ENCODE results near the gene ITPR3. TPM values are rescaled to one million over a fixed set of nuclear protein-coding genes. Genes with fewer than 3 reads are reported as not detected.

ITPR3 gene
- total RNA-seq, 3 donors from 2014 or later (not counting 1 experiment from before 2014, with no cell fraction given) = 45.5 to 66.7 (median 46.0) TPM

DNA sequence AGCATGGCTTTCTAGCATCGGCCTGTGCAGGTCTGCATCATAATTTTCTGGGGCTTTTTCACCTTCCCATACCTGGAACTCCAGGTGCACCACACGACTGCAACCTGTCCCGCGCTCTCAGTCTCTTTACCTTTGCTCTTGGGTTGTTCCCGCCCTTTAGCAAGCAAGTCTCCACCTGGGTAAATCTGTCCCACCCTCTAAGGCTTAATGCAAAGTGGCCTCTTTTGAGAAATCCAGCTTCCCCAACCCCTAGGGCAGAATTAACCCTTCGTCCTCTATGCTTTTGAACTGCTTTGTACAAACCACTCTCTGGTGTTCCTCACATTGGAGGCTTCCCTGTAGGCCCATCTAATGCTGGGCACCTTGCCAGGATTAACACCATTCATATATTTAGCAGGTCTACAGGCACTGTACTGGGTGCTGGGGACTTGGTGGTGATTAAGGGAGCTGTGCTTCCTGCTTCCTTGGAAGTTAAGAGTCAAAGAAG lies 2.8 kb downstream of the ITPR3 start:
- ATAC-seq (no peak), DNase-seq (no peak)
- Mint-ChIP-seq H3K4me1 (peaks cover 36 to 61% of the 10 kb centered on the region in 2 donors), H3K36me3 (no peaks in the 10 kb centered on the region), H3K27ac (peak overlapping the region; percentile 64 to 94), H3K4me3 (peak overlapping the region; percentile 63), H3K27me3 (ENCODE audit: low read depth in 2 of 2) (no peaks in the 10 kb centered on the region), H3K9me3 (no peaks in the 10 kb centered on the region)
- 95% methylated on average over 6 of the region's 6 CpGs for WGBS (ENCODE audit: insufficient coverage)
- no peak overlapping the region for H3K4me3 ChIP-seq (ENCODE audit: low read length)
- H3K4me1 ChIP-seq (ENCODE audit: control insufficient read depth, insufficient read depth, low read length) = peaks cover 36% of the 10 kb centered on the region
- peaks cover 6% of the 10 kb centered on the region for H3K36me3 ChIP-seq (ENCODE audit: control insufficient read depth, insufficient read depth, low read length)
- H3K27me3 ChIP-seq (ENCODE audit: control insufficient read depth, insufficient read depth, low read length) = no peaks in the 10 kb centered on the region
- TF ChIP-seq, protein P1, sequence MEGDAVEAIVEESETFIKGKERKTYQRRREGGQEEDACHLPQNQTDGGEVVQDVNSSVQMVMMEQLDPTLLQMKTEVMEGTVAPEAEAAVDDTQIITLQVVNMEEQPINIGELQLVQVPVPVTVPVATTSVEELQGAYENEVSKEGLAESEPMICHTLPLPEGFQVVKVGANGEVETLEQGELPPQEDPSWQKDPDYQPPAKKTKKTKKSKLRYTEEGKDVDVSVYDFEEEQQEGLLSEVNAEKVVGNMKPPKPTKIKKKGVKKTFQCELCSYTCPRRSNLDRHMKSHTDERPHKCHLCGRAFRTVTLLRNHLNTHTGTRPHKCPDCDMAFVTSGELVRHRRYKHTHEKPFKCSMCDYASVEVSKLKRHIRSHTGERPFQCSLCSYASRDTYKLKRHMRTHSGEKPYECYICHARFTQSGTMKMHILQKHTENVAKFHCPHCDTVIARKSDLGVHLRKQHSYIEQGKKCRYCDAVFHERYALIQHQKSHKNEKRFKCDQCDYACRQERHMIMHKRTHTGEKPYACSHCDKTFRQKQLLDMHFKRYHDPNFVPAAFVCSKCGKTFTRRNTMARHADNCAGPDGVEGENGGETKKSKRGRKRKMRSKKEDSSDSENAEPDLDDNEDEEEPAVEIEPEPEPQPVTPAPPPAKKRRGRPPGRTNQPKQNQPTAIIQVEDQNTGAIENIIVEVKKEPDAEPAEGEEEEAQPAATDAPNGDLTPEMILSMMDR (IDR thresholded peaks at IDR 0.05) = no peak
- no peaks in the 10 kb centered on the region for H3K9me3 ChIP-seq (ENCODE audit: control insufficient read depth, insufficient read depth, low read length)
- H3K27ac ChIP-seq (ENCODE audit: low read length) = no peak overlapping the region
- intact Hi-C loops (cut with micrococcal nuclease) = no loop called here

DNA sequence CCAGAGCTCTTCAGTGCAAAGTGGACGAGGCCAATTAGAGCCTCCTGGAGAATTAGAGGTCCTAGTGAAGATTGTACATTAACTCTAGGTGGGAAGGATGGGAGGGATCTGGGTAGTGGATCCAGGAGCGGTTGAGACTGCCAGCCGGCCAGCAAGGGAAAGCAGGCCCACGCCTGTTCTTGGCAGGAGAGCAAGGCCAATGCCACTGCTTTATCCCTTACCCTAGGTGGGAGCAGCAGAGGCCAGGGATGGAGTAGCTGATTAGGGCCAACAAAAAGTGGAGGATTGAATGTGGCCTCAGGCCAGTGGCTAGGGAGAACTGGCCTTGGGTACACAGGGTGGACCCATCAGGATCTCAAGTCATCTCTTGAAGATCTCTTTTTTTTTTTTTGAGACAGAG lies 3.7 kb downstream of the ITPR3 start:
- no peak overlapping the region for H3K4me3 ChIP-seq (ENCODE audit: low read length)
- no peaks in the 10 kb centered on the region for H3K9me3 Mint-ChIP-seq
- peak overlapping the region in 1 of 2 donors; percentile 94 for H3K27ac Mint-ChIP-seq
- TF ChIP-seq, protein P1 (IDR thresholded peaks at IDR 0.05) = no peak
- ATAC-seq (no peak), DNase-seq (no peak)
- no peaks in the 10 kb centered on the region for H3K27me3 ChIP-seq (ENCODE audit: control insufficient read depth, insufficient read depth, low read length)
- H3K36me3 ChIP-seq (ENCODE audit: control insufficient read depth, insufficient read depth, low read length) = peaks cover 6% of the 10 kb centered on the region
- intact Hi-C loops (cut with micrococcal nuclease) = no loop called here
- H3K4me1 Mint-ChIP-seq = peaks cover 32 to 52% of the 10 kb centered on the region in 2 donors
- H3K9me3 ChIP-seq (ENCODE audit: control insufficient read depth, insufficient read depth, low read length) = no peaks in the 10 kb centered on the region
- H3K27ac ChIP-seq (ENCODE audit: low read length) = no peak overlapping the region
- no peaks in the 10 kb centered on the region for H3K27me3 Mint-ChIP-seq (ENCODE audit: low read depth in 2 of 2)
- 96% methylated on average over 4 of the region's 4 CpGs for WGBS (ENCODE audit: insufficient coverage)
- peaks cover 27% of the 10 kb centered on the region for H3K4me1 ChIP-seq (ENCODE audit: control insufficient read depth, insufficient read depth, low read length)
- no peaks in the 10 kb centered on the region for H3K36me3 Mint-ChIP-seq
- H3K4me3 Mint-ChIP-seq = no peak overlapping the region

GRCh38 chr6:33627876-33628275 lies 6.8 kb downstream of the ITPR3 start:
- H3K4me3 Mint-ChIP-seq = no peak overlapping the region
- H3K4me1 ChIP-seq (ENCODE audit: control insufficient read depth, insufficient read depth, low read length) = peaks cover 17% of the 10 kb centered on the region
- peak overlapping the region in 1 of 2 donors; percentile 27 for H3K27ac Mint-ChIP-seq

More at GRCh38 chr6:33627876-33628275, 6.8 kb downstream of the ITPR3 start:
- DNase-seq = no peak
- intact Hi-C loops (cut with micrococcal nuclease) = no loop called here
- no peak overlapping the region for H3K27ac ChIP-seq (ENCODE audit: low read length)
- 95% methylated on average over 4 of the region's 5 CpGs for WGBS (ENCODE audit: insufficient coverage)
- TF ChIP-seq, protein P1 (IDR thresholded peaks at IDR 0.05) = no peak
- H3K9me3 ChIP-seq (ENCODE audit: control insufficient read depth, insufficient read depth, low read length) = no peaks in the 10 kb centered on the region
- Mint-ChIP-seq H3K4me1 (peaks cover 33 to 53% of the 10 kb centered on the region in 2 donors), H3K9me3 (no peaks in the 10 kb centered on the region), H3K27me3 (ENCODE audit: low read depth in 2 of 2) (no peaks in the 10 kb centered on the region), H3K36me3 (no peaks in the 10 kb centered on the region)
- no peaks in the 10 kb centered on the region for H3K27me3 ChIP-seq (ENCODE audit: control insufficient read depth, insufficient read depth, low read length)
- H3K4me3 ChIP-seq (ENCODE audit: low read length) = no peak overlapping the region
- ATAC-seq = no peak
- H3K36me3 ChIP-seq (ENCODE audit: control insufficient read depth, insufficient read depth, low read length) = peaks cover 6% of the 10 kb centered on the region

Data from natural killer cell (primary cell).